ENCODE measurements around the gene APOC3.

Gene APOC3

GRCh38 chr11:116790167-116791001 lies 39.3 kb upstream of the APOC3 start:
- 89% methylated on average over 48 of the region's 53 CpGs for WGBS

GRCh38 chr11:116791002-116791812 lies 38.5 kb upstream of the APOC3 start:
- Histone ChIP-seq H4K8ac (ENCODE audit: low read length) (peak overlapping the region; percentile 62), H2AFZ (ENCODE audit: low read depth, low read length) (peak overlapping the region; percentile 36), H3K9ac (ENCODE audit: low read length) (peak overlapping the region; percentile 33), H3K4me1 (ENCODE audit: control insufficient read depth, insufficient read depth, low read depth, low read length) (peaks cover 15% of the 10 kb centered on the region), H3K79me1 (replicated peaks; ENCODE audit: low read length, poor library complexity, severe bottlenecking) (peaks cover 5% of the 10 kb centered on the region), H2AK5ac (ENCODE audit: low read length, severe bottlenecking) (no peak overlapping the region), H3K23ac (ENCODE audit: low read length in 2 of 2) (no peak overlapping the region), H3K27ac (ENCODE audit: low read length, poor library complexity, severe bottlenecking) (no peak overlapping the region), H3K14ac (ENCODE audit: low read length in 2 of 2) (peak overlapping the region in 1 of 2 experiments; percentile 5), H3K36me3 (ENCODE audit: control insufficient read depth in 1 of 2, insufficient read depth in 2 of 2, low read depth in 1 of 2, low read length in 2 of 2) (peaks cover 0 to 6% of the 10 kb centered on the region in 2 experiments), H3K4ac (ENCODE audit: low read depth in 1 of 2, low read length in 2 of 2) (peak overlapping the region in 1 of 2 experiments; percentile 17), H3K18ac (ENCODE audit: low read depth in 1 of 2, low read length in 2 of 2) (no peak overlapping the region), H3K9me3 (ENCODE audit: control insufficient read depth, low read length) (no peaks in the 10 kb centered on the region), H2BK12ac (ENCODE audit: low read length in 2 of 2) (peak overlapping the region in 1 of 2 experiments; percentile 64), H3K4me3 (ENCODE audit: insufficient read depth in 1 of 2, low read depth in 1 of 2, low read length in 2 of 2) (no peak overlapping the region), H4K91ac (ENCODE audit: low read length) (peak overlapping the region; percentile 41), H2BK15ac (ENCODE audit: low read depth, poor library complexity, severe bottlenecking) (no peak overlapping the region), H3K4me2 (ENCODE audit: low read length, poor library complexity, severe bottlenecking) (peak overlapping the region; percentile 17), H2BK5ac (ENCODE audit: low read depth, low read length, poor library complexity, severe bottlenecking) (no peak overlapping the region), H2BK120ac (ENCODE audit: low read depth, low read length) (no peak overlapping the region), H3K27me3 (ENCODE audit: control insufficient read depth in 1 of 2, insufficient read depth in 1 of 2, low read length in 2 of 2) (no peaks in the 10 kb centered on the region)
- DNase-seq, result peak; percentile 70
- WGBS, result 33% methylated on average over 31 of the region's 31 CpGs

More at GRCh38 chr11:116790167-116791001, 39.3 kb upstream of the APOC3 start:
- Histone ChIP-seq H3K79me1 (replicated peaks; ENCODE audit: low read length, poor library complexity, severe bottlenecking) (peaks cover 9% of the 10 kb centered on the region), H3K4me1 (ENCODE audit: control insufficient read depth, insufficient read depth, low read depth, low read length) (peaks cover 15% of the 10 kb centered on the region), H3K4me3 (ENCODE audit: insufficient read depth in 1 of 2, low read depth in 1 of 2, low read length in 2 of 2) (no peak overlapping the region), H2BK120ac (ENCODE audit: low read depth, low read length) (no peak overlapping the region), H3K36me3 (ENCODE audit: control insufficient read depth in 1 of 2, insufficient read depth in 2 of 2, low read depth in 1 of 2, low read length in 2 of 2) (peaks cover 5 to 14% of the 10 kb centered on the region in 2 experiments), H3K27me3 (ENCODE audit: control insufficient read depth in 1 of 2, insufficient read depth in 1 of 2, low read length in 2 of 2) (no peaks in the 10 kb centered on the region), H4K91ac (ENCODE audit: low read length) (no peak overlapping the region), H2AK5ac (ENCODE audit: low read length, severe bottlenecking) (no peak overlapping the region), H4K8ac (ENCODE audit: low read length) (no peak overlapping the region), H2BK12ac (ENCODE audit: low read length in 2 of 2) (no peak overlapping the region), H3K9ac (ENCODE audit: low read length) (no peak overlapping the region), H3K18ac (ENCODE audit: low read depth in 1 of 2, low read length in 2 of 2) (no peak overlapping the region), H2BK15ac (ENCODE audit: low read depth, poor library complexity, severe bottlenecking) (no peak overlapping the region), H2BK5ac (ENCODE audit: low read depth, low read length, poor library complexity, severe bottlenecking) (no peak overlapping the region), H2AFZ (ENCODE audit: low read depth, low read length) (no peak overlapping the region), H3K9me3 (ENCODE audit: control insufficient read depth, low read length) (no peaks in the 10 kb centered on the region), H3K14ac (ENCODE audit: low read length in 2 of 2) (no peak overlapping the region), H3K4ac (ENCODE audit: low read depth in 1 of 2, low read length in 2 of 2) (no peak overlapping the region), H3K4me2 (ENCODE audit: low read length, poor library complexity, severe bottlenecking) (no peak overlapping the region), H3K23ac (ENCODE audit: low read length in 2 of 2) (no peak overlapping the region), H3K27ac (ENCODE audit: low read length, poor library complexity, severe bottlenecking) (no peak overlapping the region)
- no peak for DNase-seq

- Histone ChIP-seq H3K79me1 (replicated peaks; ENCODE audit: low read length, poor library complexity, severe bottlenecking) (peaks cover 3% of the 10 kb centered on the region), H4K8ac (ENCODE audit: low read length) (peak within 1 kb of the TSS; percentile 62), H3K27ac (ENCODE audit: low read length, poor library complexity, severe bottlenecking) (no peak within 1 kb of the TSS), H2BK15ac (ENCODE audit: low read depth, poor library complexity, severe bottlenecking) (no peak within 1 kb of the TSS), H3K27me3 (ENCODE audit: control insufficient read depth in 1 of 2, insufficient read depth in 1 of 2, low read length in 2 of 2) (no peaks in the 10 kb centered on the region), H2BK12ac (ENCODE audit: low read length in 2 of 2) (peak within 1 kb of the TSS in 1 of 2 experiments; percentile 64), H3K36me3 (ENCODE audit: control insufficient read depth in 1 of 2, insufficient read depth in 2 of 2, low read depth in 1 of 2, low read length in 2 of 2) (peaks cover 0 to under 1% of the 10 kb centered on the region in 2 experiments), H3K9ac (ENCODE audit: low read length) (peak within 1 kb of the TSS; percentile 33), H2AFZ (ENCODE audit: low read depth, low read length) (peak within 1 kb of the TSS; percentile 36), H3K23ac (ENCODE audit: low read length in 2 of 2) (no peak within 1 kb of the TSS), H3K18ac (ENCODE audit: low read depth in 1 of 2, low read length in 2 of 2) (no peak within 1 kb of the TSS), H3K4ac (ENCODE audit: low read depth in 1 of 2, low read length in 2 of 2) (peak within 1 kb of the TSS in 1 of 2 experiments; percentile 17), H2BK120ac (ENCODE audit: low read depth, low read length) (no peak within 1 kb of the TSS), H3K9me3 (ENCODE audit: control insufficient read depth, low read length) (no peaks in the 10 kb centered on the region), H3K4me2 (ENCODE audit: low read length, poor library complexity, severe bottlenecking) (peak within 1 kb of the TSS; percentile 17), H3K14ac (ENCODE audit: low read length in 2 of 2) (peak within 1 kb of the TSS in 1 of 2 experiments; percentile 5), H2AK5ac (ENCODE audit: low read length, severe bottlenecking) (peak within 1 kb of the TSS; percentile 6), H3K4me3 (ENCODE audit: insufficient read depth in 1 of 2, low read depth in 1 of 2, low read length in 2 of 2) (no peak within 1 kb of the TSS), H2BK5ac (ENCODE audit: low read depth, low read length, poor library complexity, severe bottlenecking) (no peak within 1 kb of the TSS), H3K4me1 (ENCODE audit: control insufficient read depth, insufficient read depth, low read depth, low read length) (peaks cover 15% of the 10 kb centered on the region), H4K91ac (ENCODE audit: low read length) (peak within 1 kb of the TSS; percentile 41)
- DNase-seq, result no peak
- WGBS, result 86% methylated on average over 7 of the region's 7 CpGs
Measured at GRCh38 chr11:116791813-116792143, 37.9 kb upstream of the APOC3 start, which contains the start of gene APOA5. TSS of gene APOA5 (minus strand) at chr11:116791879. CDS start at chr11:116791860, 19 bp downstream.
